ENCODE data around the gene GTF2F1.

DNA sequence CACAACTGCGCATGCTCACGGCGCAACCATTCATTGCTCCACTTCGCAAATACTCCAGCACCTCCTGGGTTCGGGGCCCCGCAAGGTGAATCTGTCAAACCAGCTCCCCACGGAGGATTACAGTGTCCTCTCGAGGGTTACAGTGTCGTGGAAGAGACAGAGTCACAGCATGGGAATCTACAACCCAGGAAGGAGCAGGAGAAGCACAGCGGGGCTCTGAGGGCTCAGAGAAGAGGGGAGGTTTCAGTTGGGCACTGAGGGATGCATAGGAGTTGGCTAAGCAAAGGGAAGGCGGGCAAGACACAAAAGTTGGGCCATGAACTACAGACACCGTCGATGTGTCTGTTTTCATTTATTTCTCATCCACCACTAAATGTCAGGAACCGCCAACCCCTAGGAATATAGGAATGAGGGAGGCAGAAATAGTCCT lies 1.0 kb upstream of the GTF2F1 start:
- TF ChIP-seq, protein P1, sequence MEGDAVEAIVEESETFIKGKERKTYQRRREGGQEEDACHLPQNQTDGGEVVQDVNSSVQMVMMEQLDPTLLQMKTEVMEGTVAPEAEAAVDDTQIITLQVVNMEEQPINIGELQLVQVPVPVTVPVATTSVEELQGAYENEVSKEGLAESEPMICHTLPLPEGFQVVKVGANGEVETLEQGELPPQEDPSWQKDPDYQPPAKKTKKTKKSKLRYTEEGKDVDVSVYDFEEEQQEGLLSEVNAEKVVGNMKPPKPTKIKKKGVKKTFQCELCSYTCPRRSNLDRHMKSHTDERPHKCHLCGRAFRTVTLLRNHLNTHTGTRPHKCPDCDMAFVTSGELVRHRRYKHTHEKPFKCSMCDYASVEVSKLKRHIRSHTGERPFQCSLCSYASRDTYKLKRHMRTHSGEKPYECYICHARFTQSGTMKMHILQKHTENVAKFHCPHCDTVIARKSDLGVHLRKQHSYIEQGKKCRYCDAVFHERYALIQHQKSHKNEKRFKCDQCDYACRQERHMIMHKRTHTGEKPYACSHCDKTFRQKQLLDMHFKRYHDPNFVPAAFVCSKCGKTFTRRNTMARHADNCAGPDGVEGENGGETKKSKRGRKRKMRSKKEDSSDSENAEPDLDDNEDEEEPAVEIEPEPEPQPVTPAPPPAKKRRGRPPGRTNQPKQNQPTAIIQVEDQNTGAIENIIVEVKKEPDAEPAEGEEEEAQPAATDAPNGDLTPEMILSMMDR (IDR thresholded peaks at IDR 0.05), result no peak
- TF ChIP-seq POLR2A (IDR thresholded peaks at IDR 0.05) (no peak), EP300 (IDR thresholded peaks at IDR 0.05) (no peak), POLR2AphosphoS5 (IDR thresholded peaks at IDR 0.05) (no peak)

All from gastroesophageal sphincter (tissue), 3 donors.